HG03439 (cell line): ENCODE measurements around the gene GIPC3.
"Not testable (repeated sequence)": the region's sequence is repeated elsewhere in the genome, so short reads cannot be mapped to it uniquely, and the experiment has no call there.

ENCODE experiments used
- ATAC-seq: cut with Tn5 transposase; IDR thresholded peaks from one replicate; pipeline ENCODE4 v1.9.1; 2021; ENCODE audit warnings: mild to moderate bottlenecking, moderate library complexity; ENCODE audit not compliant: unreplicated experiment

GIPC3 gene

DNA sequence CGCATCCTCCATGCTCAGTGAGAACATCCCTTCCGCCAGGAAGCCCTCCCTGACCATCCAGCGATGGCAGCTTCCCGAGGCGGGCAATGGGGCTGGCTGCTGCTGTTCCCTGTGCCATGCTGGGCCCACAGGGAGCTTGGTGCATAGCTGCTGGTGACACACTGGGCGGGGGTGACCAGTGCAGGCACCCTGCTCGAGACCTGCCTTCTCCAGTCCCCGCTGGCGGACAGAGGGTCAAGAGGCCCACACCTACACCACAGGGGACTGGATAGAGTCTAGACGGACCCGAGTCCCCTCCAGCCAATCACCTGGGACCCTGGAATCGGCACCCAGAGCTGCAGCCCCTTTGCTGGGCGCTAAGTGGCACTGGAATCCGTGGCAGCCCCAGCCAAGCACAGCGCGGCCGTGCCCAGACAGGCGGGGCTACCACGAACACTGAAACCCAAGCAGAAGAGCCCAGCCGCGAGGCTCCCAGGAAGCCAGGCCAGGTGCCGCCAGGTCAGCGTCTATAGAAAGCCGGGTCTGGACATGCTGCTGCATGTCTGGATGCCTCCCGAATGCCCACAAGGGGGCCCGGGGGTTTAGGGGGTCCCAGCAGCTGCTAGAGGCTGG, 30.4 kb downstream of the GIPC3 start:
- no peak for ATAC-seq

DNA sequence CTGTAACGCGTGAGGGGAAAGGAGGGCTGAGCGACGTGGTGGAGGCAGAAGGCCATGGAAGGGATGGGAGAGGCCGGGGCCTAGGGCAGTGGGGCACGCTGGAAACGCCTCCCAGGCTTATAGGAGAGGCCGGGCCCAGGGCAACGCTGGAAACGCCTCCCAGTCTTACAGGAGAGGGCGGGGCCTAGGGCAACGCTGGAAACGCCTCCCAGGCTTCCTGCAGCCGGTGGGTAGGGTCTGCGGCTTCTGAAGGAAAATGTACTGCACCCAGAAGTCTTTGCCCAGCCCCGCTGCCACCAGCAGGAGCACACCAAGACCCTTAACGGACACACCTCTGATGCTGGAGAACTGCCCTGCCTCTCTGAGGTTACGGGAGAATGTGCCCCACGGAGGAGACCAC, 32.2 kb downstream of the GIPC3 start:
- no peak for ATAC-seq

DNA sequence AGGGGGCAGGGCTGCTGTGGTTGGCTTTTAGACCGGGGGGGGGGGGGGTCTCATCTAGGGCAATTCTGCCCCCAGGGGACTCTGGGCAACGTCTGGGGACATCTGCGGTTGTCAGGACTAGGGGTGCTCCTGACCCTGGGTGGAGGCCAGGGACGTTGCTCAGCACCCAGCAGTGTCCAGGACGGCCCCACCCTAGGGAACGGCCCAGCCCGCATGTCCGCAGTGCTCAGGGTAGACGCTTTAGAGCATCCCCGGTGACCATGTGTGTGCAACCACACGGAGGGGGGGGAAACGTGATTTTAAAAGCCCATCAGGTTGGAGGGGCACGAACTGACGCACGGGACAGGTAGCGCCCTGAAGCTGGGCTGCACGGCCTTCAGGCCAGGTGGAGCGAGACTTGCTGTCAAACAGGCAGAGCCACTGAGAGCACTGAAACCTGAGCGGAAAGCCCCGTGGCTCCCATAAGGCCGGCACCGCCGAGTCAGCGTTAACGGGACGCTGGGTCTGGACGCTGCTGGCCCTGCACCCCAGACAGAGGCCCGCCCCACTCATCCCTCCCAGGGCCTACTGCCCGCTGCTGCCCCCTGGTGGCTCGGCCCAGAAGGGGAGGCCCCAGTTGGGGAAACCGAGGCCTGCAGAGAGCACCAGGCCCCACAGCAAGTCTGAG, 33.0 kb downstream of the GIPC3 start:
- ATAC-seq: peak; percentile 40

DNA sequence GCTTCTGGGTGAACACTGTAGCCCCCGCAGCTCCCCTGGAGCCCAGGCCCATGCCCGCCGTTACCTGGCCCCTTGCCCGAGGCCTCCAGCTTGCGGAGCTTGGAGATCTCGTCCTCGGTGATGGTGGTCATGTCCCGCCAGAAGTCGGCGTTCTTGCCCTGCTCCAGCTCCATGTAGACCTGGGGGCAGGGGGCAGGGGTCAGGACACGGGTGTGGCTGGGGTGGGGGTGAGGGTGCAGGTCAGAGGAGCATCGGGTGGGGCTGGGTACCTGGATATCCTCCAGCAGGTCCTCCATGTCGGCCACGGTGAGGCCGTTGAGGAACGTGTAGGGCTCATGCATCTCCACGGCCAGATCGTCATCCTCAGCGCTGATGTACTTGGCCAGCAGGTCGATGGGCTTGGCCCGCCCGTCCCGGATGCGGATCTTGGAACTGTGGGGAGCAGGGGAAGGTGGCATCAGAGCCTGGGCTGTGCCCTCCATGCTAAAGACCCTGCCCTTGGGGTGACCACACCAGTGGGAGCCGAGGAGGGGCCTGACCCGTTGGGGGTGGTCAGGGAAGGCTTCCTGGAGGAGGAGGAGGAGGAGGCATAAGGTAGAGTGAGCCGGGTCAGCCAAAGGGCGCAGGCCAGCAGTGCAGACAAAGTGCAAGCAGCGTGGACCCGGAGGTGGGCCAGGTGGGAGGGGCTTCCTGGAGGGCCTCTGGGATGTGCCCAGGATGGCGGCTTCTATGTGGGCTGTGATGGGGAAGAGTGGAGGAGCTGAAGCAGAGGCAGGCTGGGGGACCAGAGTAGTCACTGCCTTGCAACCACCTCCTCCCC, 33.7 kb downstream of the GIPC3 start:
- no peak for ATAC-seq

DNA sequence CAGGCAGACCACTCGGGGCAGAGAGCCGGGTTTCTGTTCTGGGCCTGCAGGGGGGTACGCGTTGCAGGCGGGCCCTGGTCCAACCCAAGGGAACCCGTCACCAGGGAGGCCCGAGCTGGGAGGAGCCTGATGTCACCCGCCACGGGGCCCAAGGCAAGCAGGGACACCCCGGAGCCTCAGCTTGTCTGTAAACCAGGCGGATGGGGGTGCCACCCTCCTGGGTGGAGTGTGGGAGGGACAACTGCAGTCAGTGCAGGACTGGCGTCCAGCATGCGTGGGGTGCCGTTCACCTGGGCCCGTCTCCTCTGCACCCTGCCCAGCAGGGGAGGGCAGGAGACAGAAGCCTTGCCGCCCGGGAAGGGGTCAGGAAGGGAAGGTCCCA, 34.3 kb downstream of the GIPC3 start:
- ATAC-seq: no peak

DNA sequence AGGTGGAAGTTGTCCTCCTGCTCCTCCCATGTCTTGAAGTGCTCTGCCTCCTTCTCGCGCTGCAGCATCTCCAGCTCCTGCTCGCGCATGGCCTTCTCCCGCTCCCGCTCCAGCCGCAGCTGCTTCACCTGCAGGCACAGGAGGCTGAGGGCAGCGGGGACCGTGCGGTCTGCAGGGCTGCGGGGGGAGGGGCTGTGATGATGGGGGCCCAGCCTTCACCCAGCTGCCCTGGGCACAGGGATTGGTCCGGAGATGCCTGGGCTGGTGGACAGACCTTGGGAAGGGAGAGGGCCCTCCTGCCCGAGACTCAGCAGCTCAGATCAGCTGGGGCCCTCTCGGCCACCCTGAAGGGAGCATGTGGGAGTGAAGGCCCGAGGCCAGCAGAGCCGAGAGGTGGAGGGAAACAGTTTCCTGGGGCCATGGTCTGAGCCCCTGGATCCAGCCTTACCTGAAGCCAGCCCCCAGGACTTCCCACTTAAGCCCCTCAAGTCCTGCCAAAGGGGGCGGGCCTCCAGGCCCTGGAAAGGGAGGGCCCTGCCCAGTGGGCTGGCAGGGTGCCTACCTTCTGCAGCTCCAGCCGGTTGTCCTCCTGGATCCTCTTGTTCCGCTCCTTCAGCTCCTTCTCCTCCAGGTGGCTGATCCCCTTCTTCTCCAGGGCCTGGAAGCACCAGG, 35.0 kb downstream of the GIPC3 start:
- ATAC-seq: no peak

DNA sequence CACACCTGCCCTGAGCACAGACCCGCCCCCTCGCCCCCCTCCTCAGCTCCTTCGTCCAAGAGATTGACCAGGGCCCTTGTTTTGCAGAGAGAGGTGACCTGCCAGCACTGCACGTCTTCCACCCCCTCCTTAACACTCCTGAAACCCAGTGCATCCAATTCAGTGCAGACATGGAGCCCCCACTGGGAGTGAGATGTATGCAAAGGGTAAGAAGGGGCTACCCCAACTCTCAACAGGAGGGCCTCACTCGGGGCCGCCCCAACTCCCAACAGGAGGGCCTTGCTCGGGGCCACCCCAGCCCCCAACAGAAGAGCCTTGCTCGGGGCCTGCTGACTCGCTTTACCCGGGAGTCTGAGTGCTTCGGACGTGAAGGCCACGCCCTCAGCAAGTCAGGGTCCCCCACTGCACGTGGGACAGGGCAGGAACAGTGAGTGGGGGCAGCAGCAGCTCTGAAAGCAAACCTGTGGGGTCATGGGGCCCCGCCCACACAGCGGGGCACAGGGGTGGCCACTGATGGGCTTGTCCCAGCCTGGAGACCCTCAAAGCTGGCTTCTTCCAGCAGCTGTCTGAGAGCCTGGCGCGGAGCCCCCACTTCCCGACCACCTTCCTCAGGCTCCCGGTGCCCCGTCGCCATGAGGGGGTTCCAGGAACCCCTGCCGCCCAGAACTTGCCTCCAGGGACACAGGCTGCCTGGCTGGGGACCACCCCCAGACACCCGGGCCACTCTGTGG, 35.7 kb downstream of the GIPC3 start:
- ATAC-seq: no peak

DNA sequence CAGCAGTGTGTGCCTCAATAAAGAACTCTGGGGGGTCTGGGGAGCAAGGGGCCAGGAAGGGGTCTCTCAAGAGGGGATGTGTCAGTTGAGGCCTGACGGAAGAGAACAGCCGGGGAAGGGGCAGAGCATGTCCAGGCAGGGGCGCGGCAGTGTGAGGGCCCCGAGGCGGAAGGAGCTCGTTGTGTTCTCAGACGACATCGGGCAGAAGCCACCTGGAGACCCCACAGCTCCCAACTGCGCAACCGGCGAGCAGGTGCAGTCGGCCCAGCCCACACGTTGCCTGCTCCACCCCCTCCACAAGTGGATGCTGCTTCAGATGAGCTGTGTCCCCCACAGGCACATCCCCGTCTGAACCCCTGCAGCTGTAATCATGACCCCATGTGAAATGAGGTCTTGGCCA, 36.4 kb downstream of the GIPC3 start:
- ATAC-seq: no peak

DNA sequence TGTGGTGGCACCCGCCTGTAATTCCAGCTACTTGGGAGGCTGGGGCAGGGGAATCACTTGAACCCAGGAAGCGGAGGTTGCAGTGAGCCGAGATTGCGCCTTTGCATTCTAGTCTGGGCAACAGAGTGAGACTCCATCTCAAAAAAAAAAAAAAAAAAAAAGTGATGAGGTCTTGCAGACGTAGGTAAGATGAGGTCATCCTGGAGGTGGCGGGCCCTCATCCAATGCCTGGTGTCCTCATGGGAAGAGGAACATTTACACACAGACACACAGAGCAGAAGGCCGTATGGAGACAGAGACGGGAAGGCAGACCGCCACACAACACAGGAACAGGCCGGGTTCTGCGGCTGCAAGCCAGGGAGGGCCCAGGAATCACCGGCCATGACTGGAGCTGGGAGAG, 36.9 kb downstream of the GIPC3 start:
- ATAC-seq: no peak

DNA sequence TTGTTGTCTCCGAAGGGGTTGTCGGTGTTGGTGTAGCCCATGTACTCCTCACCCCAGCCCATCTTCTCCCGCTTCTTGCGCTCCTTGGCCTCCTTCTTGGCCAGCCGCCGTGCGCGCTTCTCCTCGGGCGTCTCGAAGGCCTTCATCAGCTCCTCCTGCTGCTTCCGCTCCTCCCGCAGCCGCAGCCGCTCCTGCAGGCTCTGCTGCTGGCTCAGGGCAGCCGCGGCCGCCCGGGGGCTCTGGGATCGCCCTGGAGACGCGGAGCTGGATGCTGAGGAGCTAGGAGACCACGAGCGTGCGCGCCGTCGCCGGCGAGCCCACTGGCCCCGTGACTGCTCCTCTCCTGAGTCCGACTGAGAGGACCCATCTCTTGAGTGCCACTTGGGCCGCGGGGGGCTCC, 38.4 kb downstream of the GIPC3 start:
- no peak for ATAC-seq

DNA sequence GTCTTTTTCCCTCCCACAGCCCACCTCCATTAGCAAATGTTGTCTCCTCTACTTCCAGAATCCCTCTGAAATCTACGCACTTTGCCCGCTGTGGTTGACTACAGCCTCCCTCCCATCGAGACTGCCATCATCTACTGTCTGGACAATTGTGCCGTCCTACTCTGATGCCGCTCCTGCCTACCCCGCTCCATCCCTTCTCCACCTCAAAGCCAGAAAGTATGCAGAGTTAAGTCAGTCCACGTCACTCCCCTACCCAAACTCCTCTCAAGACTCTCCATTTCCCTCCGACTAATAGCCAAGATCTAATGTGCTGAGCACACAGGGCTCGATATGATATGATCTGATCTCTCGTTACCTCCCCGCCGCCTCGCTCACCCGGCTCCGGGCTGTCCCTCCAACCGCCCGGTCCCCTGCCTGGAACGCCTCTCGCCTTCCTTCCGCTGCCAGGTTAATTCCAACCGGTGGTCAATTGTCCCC, 40.8 kb downstream of the GIPC3 start:
- ATAC-seq: no peak

DNA sequence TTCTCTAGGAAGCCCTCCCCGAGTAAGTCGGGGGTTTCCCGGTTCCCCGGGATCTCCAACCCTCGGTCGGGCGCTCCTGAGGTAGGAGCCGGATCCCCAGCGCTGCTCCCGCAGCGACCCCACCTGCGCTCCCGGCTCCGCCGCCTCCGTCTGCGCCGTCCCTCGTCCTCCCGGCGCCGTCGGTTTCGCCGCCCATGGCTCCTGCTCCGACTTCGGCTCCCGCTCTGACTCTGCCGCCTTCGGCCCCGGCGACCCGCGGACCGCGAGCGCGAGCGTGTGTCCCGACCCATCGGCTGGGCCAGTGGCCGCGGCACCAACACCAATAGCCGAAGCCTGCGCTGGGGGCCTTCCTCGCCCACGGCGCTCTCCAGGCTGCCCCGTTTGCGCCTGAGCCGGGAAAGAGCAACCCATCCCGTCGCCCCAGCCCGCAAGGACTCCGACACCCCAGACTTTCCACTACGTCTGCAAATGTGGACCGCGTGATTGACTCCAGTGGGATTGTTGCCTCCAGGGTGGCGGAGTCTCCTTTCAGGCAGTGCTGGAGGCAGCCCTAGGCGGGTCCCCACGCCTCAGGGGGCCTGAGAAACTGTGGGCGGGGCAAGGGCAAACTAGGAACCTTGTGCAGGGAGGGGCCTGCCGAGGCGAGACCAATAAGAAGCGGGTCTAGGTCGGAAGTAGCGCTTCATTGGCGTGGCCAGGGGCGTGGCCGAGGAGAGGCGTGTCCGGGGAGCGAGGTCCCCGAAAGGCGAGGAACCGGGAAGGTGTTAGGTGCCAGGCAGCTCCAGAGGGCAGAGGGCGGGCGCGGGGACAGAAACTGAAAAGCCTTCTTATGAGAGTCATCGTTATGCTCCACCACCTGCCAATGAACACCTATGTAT, 41.4 kb downstream of the GIPC3 start, which contains the start of gene CACTIN:
TSS of gene CACTIN (minus strand) at position 318 of the 878 bp plus-strand sequence. CDS start at position 290, 28 bp downstream.
- ATAC-seq: peak; percentile 87

DNA sequence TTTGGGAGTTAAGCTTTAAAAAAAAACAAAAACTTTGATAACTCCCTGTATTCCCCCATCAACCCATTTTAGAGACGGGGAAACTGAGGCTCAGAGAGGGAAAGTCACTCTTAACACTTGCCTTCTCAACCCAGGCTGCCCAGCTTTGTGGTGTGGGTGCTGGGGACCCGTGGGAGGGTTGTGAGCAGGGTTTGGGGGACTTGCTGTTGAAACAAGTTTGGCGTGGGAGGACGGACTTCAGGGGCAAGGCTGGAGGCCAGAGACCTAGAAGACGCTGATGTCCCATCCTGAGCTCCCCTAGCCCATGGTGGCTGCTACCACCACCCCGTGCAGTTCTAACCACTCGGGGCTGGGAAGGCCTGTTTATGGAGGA, 42.1 kb downstream of the GIPC3 start:
- no peak for ATAC-seq

DNA sequence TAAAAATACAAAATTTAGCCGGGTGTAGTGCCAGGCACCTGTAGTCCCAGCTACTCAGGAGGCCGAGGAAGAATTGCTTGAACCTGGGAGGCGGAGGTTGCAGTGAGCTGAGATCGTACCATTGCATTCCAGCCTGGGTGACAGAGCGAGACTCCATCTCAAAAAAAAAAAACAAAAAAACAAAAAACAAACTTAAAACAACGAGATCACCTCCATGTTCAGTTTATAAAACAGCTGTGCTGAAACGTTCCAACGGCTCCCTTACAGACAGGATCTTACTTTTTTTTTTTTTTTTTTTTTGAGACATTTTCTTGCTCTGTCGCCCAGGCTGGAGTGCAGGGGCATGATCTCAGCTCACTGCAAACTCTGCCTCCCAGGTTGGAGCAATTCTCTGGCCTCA, 43.5 kb downstream of the GIPC3 start:
- ATAC-seq: not testable (repeated sequence)

DNA sequence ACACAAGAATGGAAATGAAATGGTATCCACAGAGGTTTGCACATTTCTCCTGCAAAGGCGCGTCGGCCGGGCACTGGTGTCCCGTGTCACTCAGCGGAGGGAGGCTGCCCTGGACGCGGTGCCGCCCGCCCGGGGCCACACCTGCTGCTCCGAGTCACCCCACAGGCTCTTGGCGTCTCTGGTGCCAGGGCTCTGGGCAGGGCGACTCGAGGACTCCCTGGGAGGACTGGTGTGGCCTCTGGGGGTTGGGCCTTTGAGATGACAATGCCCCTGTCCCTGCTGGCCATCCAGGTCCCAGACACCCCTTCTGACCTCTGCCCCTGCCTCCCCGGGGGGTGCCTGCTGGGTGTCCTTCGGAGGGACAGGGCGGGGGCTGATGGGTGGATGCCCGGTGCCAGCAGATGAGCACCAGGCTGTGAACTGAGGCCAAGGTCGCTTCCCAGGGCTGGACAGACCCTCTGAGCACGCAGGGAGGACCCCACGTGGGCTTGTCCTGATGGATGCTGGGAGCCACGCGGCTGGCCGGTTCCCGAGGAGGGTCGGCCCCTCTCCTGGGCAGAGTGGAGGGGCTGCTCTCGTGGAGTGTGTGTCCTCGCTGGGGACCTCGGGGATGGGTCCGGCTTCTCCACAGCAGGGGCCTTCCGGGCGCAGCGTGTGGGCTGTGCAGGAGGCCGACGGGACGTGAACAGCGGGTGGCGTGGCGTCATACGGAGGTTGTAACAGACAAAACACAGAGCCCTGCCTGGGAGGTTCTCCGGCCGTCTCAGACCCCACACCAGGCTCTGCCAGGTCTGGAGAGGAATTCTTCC, 46.0 kb downstream of the GIPC3 start:
- no peak for ATAC-seq

DNA sequence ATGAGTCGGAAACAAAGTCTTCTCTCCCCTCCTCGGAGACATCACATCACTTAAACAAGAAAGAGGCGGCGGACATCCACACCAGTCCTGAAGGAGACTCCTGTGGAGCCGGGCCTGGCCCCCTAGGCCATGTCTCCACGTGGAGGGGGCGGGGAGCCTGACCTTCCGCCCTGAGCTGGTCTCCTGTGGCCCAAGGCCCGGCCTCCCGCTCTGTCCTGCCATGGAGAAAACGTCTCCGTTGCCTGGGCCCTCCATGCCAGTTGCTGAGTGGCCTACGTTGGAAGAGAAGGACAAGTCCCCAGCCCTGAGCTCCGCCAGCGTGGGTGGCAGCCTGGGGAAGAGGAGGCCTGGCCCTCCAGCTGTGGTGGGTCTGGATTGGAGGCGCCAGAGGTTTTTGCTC, 46.8 kb downstream of the GIPC3 start:
- no peak for ATAC-seq

DNA sequence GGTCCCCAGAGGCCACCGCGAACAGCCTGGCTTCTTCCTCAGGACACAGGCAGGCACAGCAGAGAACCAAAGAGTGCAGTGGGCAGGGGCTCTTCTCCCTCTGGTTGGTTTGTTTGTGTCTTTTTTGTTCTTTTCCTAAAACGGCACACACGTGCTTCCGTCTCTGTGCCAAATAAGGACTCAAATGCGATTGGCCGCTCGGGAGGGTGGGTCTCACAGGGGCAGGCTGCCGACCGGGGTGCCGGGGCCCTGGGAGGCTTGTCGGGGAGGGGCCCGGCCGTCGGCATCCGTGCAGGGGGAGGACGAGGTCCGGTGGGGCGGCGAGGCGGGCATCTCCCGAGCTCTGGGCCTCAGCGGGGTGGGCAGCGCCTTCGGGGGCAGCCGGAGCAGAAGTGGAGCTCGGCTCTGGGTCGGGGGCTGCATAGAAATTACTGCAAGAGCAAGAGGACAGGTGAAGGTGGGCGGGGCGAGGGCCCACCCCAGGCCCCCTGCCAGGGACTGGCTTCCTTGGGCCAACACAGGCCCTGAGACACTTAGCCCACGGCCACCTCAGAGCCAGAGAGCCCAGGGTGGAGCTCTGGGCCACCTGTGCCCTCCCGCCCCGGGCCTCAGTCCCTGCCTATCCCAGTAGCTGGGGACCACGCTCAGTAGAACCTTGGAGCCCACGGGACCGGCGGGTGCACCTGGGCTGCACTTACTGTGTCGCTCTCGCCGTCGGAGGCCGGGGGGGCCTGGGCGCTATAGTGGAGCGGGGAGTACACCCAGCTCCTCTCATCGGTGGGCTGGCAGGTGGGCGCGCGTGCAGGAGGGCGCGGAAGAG, 47.7 kb downstream of the GIPC3 start:
- ATAC-seq: no peak

DNA sequence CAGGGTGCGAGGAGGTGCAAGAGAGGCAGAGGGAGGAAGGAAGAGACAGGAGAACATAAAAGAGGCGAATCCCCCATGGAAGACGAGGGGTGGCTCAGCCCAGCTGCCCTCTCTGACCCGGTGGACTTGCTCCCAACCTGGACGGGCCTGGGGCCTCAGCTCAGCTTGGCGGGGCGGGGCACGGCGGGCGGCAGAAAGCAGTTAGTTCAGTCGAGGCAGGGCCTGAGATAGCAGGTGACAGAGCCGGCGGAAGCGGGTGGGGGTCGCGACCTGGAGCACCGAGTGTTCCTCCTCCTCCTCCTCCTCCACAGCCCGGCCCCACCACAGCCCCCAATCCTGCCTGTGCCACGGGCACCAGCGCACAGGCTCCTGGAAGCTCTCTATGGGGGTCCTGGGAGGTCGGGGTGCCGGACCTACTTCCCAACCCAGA, 48.3 kb downstream of the GIPC3 start:
- no peak for ATAC-seq
